Kidney capillary endothelial cell (primary cell): ENCODE measurements around the gene EPB41L5.
A peak's percentile ranks its signal among the peaks of the same experiment; 100 is the strongest.
"Not testable (repeated sequence)": the region's sequence is repeated elsewhere in the genome, so short reads cannot be mapped to it uniquely, and the experiment has no call there.

Experiments
- DNase-seq: peaks from one replicate; pipeline ENCODE4 v3.0.0-alpha.2; 2018; ENCODE audit warnings: low spot score

EPB41L5 gene

GRCh38 chr2:120199817-120200459 is 187.1 kb downstream of the EPB41L5 start:
- DNase-seq: not testable (repeated sequence)

- no peak for DNase-seq
Measured at GRCh38 chr2:120203251-120204021, 190.6 kb downstream of the EPB41L5 start.

GRCh38 chr2:120204022-120204405 is 191.1 kb downstream of the EPB41L5 start:
- no peak for DNase-seq

GRCh38 chr2:120204417-120204816 is 191.5 kb downstream of the EPB41L5 start:
- no peak for DNase-seq

GRCh38 chr2:120204945-120205670 is 192.2 kb downstream of the EPB41L5 start:
- DNase-seq: no peak

GRCh38 chr2:120206022-120206581 is 193.2 kb downstream of the EPB41L5 start:
- DNase-seq: no peak

GRCh38 chr2:120208381-120209353 is 195.8 kb downstream of the EPB41L5 start:
- DNase-seq: no peak

GRCh38 chr2:120209427-120210269 is 196.8 kb downstream of the EPB41L5 start:
- DNase-seq: no peak

GRCh38 chr2:120210270-120210693 is 197.4 kb downstream of the EPB41L5 start:
- no peak for DNase-seq

GRCh38 chr2:120218181-120218580 is 205.3 kb downstream of the EPB41L5 start:
- no peak for DNase-seq

GRCh38 chr2:120219291-120219690 is 206.4 kb downstream of the EPB41L5 start:
- DNase-seq: no peak

GRCh38 chr2:120219766-120220165 is 206.9 kb downstream of the EPB41L5 start:
- no peak for DNase-seq

- DNase-seq: no peak
Measured at GRCh38 chr2:120220756-120221155, 207.9 kb downstream of the EPB41L5 start.

GRCh38 chr2:120221616-120222015 is 208.7 kb downstream of the EPB41L5 start:
- DNase-seq: no peak

- DNase-seq: no peak
Measured at GRCh38 chr2:120222186-120223033, 209.5 kb downstream of the EPB41L5 start.

GRCh38 chr2:120223034-120223912 is 210.4 kb downstream of the EPB41L5 start, which contains the start of gene TMEM185B:
TMEM185B (minus strand) TSS chr2:120223400; CDS start chr2:120222976, 424 bp downstream.
- DNase-seq: peak; percentile 77

GRCh38 chr2:120224256-120224655 is 211.4 kb downstream of the EPB41L5 start:
- no peak for DNase-seq
